SK-N-SH treated with all-trans-retinoic acid at 6 μM for 48 hours (cell line): Measurements from ENCODE around the gene EN1.
A peak's percentile ranks its signal among the peaks of the same experiment; 100 is the strongest.

Source experiments
- ATAC-seq: fragments of 200-7000 bp; cut with Tn5 transposase; 3 replicates; pipeline ENCODE4 v1.9.1; 2020; ENCODE audit warnings: mild to moderate bottlenecking, moderate library complexity
- ARNTL ChIP-seq: fragments of 450-650 bp; formaldehyde crosslinking; IDR thresholded peaks from 2 replicates; pipeline ENCODE4 v1.5.0; 2020; ENCODE audit warnings: low read depth, mild to moderate bottlenecking, moderate library complexity, borderline replicate concordance
- BACH2 ChIP-seq: fragments of 250-450 bp; sonication (Bioruptor Pico); IDR thresholded peaks from 2 replicates; pipeline ENCODE4 v1.9.0; 2021; ENCODE audit warnings: mild to moderate bottlenecking, borderline replicate concordance
- CSDC2 ChIP-seq: fragments of 250-450 bp; sonication (Bioruptor Pico); IDR thresholded peaks from 2 replicates; pipeline ENCODE4 v1.5.0; 2020; ENCODE audit warnings: mild to moderate bottlenecking, moderate library complexity
- ESRRG ChIP-seq: fragments of 250-450 bp; sonication (Bioruptor Pico); IDR thresholded peaks from 2 replicates; pipeline ENCODE4 v1.6.1; 2021; ENCODE audit warnings: mild to moderate bottlenecking
- ISL1 ChIP-seq: fragments of 250-450 bp; sonication (Bioruptor Pico); IDR thresholded peaks from 2 replicates; pipeline ENCODE4 v2.1.2; 2022; ENCODE audit warnings: mild to moderate bottlenecking, moderate library complexity
- OSR1 ChIP-seq: fragments of 250-450 bp; sonication (Bioruptor Pico); IDR thresholded peaks from 2 replicates; pipeline ENCODE4 v1.8.0; 2022; ENCODE audit warnings: moderate library complexity, mild to moderate bottlenecking, inconsistent platforms
- PPARA ChIP-seq: fragments of 250-450 bp; sonication (Bioruptor Pico); IDR thresholded peaks from 2 replicates; pipeline ENCODE4 v1.5.0; 2020; ENCODE audit warnings: mild to moderate bottlenecking, borderline replicate concordance
- RARB ChIP-seq: fragments of 250-450 bp; sonication (Bioruptor Pico); IDR thresholded peaks from 2 replicates; pipeline ENCODE4 v1.8.0; 2021; ENCODE audit warnings: mild to moderate bottlenecking, moderate library complexity
- SNAI2 ChIP-seq: fragments of 250-450 bp; sonication (Bioruptor Pico); IDR thresholded peaks from 2 replicates; pipeline ENCODE4 v1.5.0; 2020; ENCODE audit warnings: mild to moderate bottlenecking, moderate library complexity
- TCF4 ChIP-seq: fragments of 250-450 bp; sonication (Bioruptor Pico); IDR thresholded peaks from 2 replicates; pipeline ENCODE4 v1.8.0; 2021; ENCODE audit warnings: mild to moderate bottlenecking, moderate library complexity, borderline replicate concordance
- TOX ChIP-seq: fragments of 250-450 bp; sonication (Bioruptor Pico); IDR thresholded peaks from 2 replicates; pipeline ENCODE4 v1.8.0; 2021; ENCODE audit warnings: mild to moderate bottlenecking, moderate library complexity, borderline replicate concordance
- ZC3H10 ChIP-seq: fragments of 250-450 bp; sonication (Bioruptor Pico); IDR thresholded peaks from 2 replicates; pipeline ENCODE4 v1.5.1; 2021; ENCODE audit warnings: mild to moderate bottlenecking, moderate library complexity
- ZFP3 ChIP-seq: fragments of 250-450 bp; sonication (Bioruptor Pico); IDR thresholded peaks from 2 replicates; pipeline ENCODE4 v1.5.0; 2020; ENCODE audit warnings: mild to moderate bottlenecking, moderate library complexity
- ZFP30 ChIP-seq: fragments of 450-650 bp; formaldehyde crosslinking; IDR thresholded peaks from 2 replicates; pipeline ENCODE4 v1.5.0; 2022; ENCODE audit warnings: mild to moderate bottlenecking, moderate library complexity
- ZNF565 ChIP-seq: fragments of 450-650 bp; formaldehyde crosslinking; conservative IDR thresholded peaks from 2 replicates; pipeline ENCODE4 v1.5.0; 2020; ENCODE audit warnings: low read depth, mild to moderate bottlenecking, moderate library complexity
- ZNF70 ChIP-seq: fragments of 450-650 bp; formaldehyde crosslinking; IDR thresholded peaks from 2 replicates; pipeline ENCODE4 v1.5.0; 2020; ENCODE audit warnings: mild to moderate bottlenecking, moderate library complexity
- ZNF8 ChIP-seq: fragments of 450-650 bp; formaldehyde crosslinking; IDR thresholded peaks from 2 replicates; pipeline ENCODE4 v1.5.0; 2020; ENCODE audit warnings: mild to moderate bottlenecking, moderate library complexity
- TF ChIP-seq, protein P1 (sequence below): fragments of 250-450 bp; sonication (Bioruptor Pico); IDR thresholded peaks from 2 replicates; pipeline ENCODE4 v1.8.0; 2021; ENCODE audit warnings: low read depth, mild to moderate bottlenecking, moderate library complexity, borderline replicate concordance
- TF ChIP-seq, protein P2 (sequence below): fragments of 250-450 bp; sonication (Bioruptor Pico); IDR thresholded peaks from 2 replicates; pipeline ENCODE4 v1.5.0; 2020; ENCODE audit warnings: mild to moderate bottlenecking, moderate library complexity
- TF ChIP-seq, protein P3 (sequence below): fragments of 250-450 bp; sonication (Bioruptor Pico); IDR thresholded peaks from 2 replicates; pipeline ENCODE4 v1.5.1; 2020; ENCODE audit warnings: low read depth, mild to moderate bottlenecking, moderate library complexity
- TF ChIP-seq, protein P4 (sequence below): fragments of 250-450 bp; sonication (Bioruptor Pico); IDR thresholded peaks from 2 replicates; pipeline ENCODE4 v1.5.1; 2021; ENCODE audit warnings: mild to moderate bottlenecking, moderate library complexity

Gene EN1

DNA sequence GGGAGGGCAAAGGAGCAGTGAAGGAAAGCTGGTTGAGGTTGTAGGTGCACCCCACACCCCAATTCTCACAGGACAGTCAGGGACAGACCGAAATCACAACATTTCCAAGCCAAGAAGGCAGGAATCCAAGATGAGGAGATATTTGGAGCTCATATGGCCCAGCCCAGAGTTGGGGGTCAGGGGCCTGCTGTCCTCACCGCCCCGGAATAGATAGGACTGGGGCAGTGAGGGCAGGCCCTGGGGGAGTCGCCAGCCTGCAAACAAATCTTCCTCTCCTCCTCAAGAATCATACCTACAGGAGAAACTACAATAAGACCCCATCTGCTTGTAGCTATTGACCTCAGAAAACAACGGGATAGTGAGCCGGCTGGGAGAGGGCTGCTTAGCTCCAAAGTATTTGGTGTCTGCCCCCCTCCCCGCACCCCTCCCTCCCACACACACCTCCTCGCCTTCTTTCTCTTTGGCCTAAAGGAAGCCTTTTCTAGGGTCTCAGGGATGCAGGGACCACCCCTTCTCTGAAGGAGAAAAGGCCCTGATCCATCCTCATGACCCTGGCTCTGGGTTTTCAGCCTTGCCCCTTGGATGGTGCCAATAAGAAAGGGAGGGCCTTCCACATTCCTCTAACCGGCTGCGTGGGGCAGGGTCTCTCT, 3.8 kb downstream of the EN1 start:
- no peak for ATAC-seq
- TF ChIP-seq ZC3H10 (CRISPR knock-in tag) (no peak), ARNTL (CRISPR knock-in tag) (no peak), PPARA (CRISPR knock-in tag) (no peak), RARB (no peak), SNAI2 (CRISPR knock-in tag) (no peak), ZNF565 (CRISPR knock-in tag) (no peak)
- TF ChIP-seq, protein P1, sequence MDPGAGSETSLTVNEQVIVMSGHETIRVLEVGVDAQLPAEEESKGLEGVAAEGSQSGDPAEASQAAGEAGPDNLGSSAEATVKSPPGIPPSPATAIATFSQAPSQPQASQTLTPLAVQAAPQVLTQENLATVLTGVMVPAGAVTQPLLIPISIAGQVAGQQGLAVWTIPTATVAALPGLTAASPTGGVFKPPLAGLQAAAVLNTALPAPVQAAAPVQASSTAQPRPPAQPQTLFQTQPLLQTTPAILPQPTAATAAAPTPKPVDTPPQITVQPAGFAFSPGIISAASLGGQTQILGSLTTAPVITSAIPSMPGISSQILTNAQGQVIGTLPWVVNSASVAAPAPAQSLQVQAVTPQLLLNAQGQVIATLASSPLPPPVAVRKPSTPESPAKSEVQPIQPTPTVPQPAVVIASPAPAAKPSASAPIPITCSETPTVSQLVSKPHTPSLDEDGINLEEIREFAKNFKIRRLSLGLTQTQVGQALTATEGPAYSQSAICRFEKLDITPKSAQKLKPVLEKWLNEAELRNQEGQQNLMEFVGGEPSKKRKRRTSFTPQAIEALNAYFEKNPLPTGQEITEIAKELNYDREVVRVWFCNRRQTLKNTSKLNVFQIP (CRISPR knock-in tag) = no peak
- TF ChIP-seq, protein P2, sequence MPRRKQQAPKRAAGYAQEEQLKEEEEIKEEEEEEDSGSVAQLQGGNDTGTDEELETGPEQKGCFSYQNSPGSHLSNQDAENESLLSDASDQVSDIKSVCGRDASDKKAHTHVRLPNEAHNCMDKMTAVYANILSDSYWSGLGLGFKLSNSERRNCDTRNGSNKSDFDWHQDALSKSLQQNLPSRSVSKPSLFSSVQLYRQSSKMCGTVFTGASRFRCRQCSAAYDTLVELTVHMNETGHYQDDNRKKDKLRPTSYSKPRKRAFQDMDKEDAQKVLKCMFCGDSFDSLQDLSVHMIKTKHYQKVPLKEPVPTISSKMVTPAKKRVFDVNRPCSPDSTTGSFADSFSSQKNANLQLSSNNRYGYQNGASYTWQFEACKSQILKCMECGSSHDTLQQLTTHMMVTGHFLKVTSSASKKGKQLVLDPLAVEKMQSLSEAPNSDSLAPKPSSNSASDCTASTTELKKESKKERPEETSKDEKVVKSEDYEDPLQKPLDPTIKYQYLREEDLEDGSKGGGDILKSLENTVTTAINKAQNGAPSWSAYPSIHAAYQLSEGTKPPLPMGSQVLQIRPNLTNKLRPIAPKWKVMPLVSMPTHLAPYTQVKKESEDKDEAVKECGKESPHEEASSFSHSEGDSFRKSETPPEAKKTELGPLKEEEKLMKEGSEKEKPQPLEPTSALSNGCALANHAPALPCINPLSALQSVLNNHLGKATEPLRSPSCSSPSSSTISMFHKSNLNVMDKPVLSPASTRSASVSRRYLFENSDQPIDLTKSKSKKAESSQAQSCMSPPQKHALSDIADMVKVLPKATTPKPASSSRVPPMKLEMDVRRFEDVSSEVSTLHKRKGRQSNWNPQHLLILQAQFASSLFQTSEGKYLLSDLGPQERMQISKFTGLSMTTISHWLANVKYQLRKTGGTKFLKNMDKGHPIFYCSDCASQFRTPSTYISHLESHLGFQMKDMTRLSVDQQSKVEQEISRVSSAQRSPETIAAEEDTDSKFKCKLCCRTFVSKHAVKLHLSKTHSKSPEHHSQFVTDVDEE = no peak

DNA sequence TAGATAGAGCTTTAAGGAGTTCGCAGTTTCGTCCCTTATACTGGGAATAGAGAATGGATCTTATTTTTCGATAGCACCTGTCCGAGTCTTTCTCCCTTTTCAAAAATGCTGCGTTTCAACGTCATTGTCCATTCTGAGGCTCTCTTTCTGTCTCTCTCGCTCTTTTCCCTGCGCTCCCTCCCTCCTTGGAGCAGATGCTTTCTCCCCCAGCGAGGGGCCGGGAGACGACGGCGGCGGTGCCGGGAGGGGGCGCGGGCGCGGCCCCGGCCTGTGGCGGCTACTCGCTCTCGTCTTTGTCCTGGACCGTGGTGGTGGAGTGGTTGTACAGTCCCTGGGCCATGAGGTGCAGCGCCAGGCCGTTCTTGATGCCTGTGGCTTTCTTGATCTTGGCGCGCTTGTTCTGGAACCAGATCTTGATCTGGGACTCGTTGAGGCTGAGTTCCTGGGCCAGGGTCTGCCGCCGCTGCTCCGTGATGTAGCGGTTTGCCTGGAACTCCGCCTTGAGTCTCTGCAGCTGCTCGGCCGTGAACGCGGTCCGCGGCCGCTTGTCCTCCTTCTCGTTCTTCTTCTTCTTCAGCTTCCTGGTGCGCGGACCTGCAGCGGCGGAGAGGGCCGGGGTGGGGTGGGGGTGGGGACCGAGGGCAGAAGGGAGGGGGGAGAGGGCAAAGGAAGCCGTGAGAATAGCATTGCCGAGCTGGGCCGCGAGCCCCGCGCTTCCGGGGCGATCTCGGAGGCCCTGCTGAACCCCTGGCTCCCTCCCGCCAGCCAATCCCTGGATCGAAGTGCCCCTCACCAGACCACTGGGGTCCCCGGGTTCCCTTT, 4.6 kb downstream of the EN1 start:
- TF ChIP-seq ZFP3 (CRISPR knock-in tag) (no peak), PPARA (CRISPR knock-in tag) (no peak), ISL1 (no peak), OSR1 (CRISPR knock-in tag) (no peak), TCF4 (no peak), SNAI2 (CRISPR knock-in tag) (no peak), ZNF70 (no peak), TOX (CRISPR knock-in tag) (no peak)
- TF ChIP-seq, all 23 proteins: peak for 0
- ATAC-seq = peak; percentile 37

DNA sequence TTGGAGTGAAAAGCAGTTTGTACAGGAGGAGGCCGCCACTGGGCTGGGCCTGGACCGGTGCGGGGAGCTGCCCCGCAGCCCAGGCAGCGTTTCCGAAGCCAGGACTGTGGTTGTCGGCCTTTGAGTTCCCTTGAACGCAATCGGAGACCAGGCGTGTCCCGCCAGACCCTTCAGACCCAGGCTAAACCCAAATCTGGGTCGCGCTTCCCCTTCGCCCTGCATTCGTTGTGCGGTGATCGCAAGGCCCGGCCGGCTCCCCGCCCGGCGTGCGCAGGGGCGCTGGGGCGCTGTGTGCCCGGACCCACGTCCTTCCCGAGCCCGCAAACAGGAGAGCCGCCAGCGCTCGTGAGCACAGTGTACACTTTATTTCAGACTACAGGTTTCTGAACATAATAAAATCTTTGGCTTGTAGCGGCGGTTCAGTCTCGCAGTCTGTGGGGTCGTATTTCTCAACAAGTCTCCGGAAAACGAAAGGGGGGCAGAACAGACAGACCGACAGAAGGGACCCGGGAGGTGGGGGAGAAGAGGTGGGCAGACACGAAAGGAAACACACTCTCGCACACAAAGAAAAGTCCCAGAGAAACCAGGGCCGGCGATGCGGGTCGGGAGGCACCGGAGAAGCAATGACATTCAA, 5.5 kb downstream of the EN1 start:
- TF ChIP-seq, protein P3, sequence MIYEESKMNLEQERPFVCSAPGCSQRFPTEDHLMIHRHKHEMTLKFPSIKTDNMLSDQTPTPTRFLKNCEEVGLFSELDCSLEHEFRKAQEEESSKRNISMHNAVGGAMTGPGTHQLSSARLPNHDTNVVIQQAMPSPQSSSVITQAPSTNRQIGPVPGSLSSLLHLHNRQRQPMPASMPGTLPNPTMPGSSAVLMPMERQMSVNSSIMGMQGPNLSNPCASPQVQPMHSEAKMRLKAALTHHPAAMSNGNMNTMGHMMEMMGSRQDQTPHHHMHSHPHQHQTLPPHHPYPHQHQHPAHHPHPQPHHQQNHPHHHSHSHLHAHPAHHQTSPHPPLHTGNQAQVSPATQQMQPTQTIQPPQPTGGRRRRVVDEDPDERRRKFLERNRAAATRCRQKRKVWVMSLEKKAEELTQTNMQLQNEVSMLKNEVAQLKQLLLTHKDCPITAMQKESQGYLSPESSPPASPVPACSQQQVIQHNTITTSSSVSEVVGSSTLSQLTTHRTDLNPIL (CRISPR knock-in tag) = no peak
- TF ChIP-seq TOX (CRISPR knock-in tag) = no peak
- TF ChIP-seq ESRRG (CRISPR knock-in tag) = no peak
- TF ChIP-seq, protein P4, sequence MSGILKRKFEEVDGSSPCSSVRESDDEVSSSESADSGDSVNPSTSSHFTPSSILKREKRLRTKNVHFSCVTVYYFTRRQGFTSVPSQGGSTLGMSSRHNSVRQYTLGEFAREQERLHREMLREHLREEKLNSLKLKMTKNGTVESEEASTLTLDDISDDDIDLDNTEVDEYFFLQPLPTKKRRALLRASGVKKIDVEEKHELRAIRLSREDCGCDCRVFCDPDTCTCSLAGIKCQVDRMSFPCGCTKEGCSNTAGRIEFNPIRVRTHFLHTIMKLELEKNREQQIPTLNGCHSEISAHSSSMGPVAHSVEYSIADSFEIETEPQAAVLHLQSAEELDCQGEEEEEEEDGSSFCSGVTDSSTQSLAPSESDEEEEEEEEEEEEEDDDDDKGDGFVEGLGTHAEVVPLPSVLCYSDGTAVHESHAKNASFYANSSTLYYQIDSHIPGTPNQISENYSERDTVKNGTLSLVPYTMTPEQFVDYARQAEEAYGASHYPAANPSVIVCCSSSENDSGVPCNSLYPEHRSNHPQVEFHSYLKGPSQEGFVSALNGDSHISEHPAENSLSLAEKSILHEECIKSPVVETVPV (CRISPR knock-in tag) = no peak
- TF ChIP-seq ARNTL (CRISPR knock-in tag) = no peak
- TF ChIP-seq ZNF70 = no peak
- TF ChIP-seq, protein P2 = no peak
- no peak for TF ChIP-seq PPARA (CRISPR knock-in tag)
- no peak for TF ChIP-seq OSR1 (CRISPR knock-in tag)
- no peak for TF ChIP-seq BACH2 (CRISPR knock-in tag)
- no peak for TF ChIP-seq SNAI2 (CRISPR knock-in tag)
- no peak for TF ChIP-seq ZNF8 (CRISPR knock-in tag)
- no peak for TF ChIP-seq TCF4
- TF ChIP-seq, protein P1 (CRISPR knock-in tag) = no peak
- TF ChIP-seq ZNF565 (CRISPR knock-in tag) = no peak
- no peak for TF ChIP-seq ZFP30 (CRISPR knock-in tag)
- TF ChIP-seq ZFP3 (CRISPR knock-in tag) = no peak
- TF ChIP-seq CSDC2 (CRISPR knock-in tag) = no peak
- TF ChIP-seq, all 23 proteins: peak for 0
- ATAC-seq = no peak; the same call in 2 of the 3 replicates
